CMK (cell line): Measurements from ENCODE around the gene CPEB4.

ENCODE experiments used
- DNase-seq: peaks from one replicate; pipeline ENCODE4 v3.0.0-alpha.2; 2010; ENCODE audit warnings: low read depth

Gene CPEB4

DNA sequence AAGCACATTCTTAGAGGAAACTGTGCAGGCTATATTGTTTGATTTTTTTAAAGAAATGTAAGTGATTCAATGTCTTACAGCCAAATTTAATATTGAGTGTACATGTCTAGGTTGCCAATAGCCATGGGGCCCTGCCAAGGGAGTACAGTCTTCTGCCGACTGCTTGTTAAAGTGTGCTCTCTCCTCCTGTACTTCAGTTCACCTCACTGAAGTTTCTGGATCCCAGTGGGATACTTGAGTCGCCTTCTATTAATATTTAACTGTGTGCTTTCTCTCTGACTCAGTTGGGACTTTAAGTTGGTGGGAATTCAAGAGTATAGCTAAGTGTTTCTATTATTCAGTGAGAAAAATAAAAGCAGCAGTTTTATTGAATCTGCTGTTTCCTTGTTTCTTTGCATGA, 56.4 kb downstream of the CPEB4 start:
- no peak for DNase-seq

DNA sequence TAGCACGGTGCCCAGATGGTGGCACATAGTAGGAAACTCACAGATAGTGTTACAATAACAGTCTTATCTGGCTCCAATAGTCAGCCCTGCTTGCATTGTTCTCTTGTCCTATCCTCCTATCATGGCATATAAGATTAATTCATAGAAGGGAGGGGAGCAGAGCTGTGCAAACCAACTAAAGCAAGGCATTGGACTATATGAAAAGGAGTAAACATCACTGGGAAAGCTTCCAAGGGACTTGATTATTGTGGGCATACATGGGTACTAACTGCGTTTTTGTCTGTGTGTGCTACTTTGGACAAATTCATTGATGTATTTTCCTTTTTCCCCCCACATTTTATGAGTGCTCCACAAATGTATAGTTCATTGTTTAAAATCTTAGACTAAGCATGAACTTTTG, 57.0 kb downstream of the CPEB4 start:
- DNase-seq, result no peak

DNA sequence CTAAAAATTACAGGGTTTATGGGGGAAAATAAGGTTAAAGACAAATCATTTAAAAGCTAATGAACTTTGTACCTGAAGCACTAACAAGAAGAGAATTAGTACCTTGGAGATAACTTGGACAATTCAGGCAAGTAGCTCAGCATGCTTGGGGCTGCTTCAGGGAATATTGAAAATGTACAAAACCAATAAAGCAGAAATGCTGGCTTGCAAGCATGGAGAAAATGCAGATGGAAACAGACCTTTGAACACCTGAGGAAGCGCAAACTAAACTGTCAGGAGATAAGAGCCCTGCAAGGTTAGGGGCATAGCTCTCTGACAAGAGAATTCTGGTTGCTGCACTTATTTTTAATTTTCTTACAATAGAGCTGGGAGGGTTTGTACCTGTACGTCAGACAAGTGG, 58.2 kb downstream of the CPEB4 start:
- DNase-seq, result no peak

DNA sequence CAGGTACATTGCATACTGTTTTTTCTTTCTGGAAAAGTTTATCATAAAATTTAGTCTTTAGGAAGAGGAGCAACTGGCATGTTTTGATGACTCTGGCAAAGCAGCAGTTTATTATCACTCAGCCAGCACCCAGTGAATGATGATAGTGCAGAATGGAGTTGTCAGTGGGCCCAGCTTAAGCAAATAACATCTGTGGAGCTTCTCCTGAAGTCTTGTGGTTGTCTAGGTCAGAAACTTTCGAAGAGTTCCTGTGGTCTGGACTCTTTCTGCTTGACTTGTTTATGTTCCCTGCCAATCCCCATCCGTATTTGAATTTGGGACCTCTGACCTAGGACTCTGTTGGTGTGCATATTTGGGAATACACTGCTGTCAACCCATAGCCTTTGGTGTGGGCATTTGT, 62.7 kb downstream of the CPEB4 start:
- DNase-seq, result no peak

DNA sequence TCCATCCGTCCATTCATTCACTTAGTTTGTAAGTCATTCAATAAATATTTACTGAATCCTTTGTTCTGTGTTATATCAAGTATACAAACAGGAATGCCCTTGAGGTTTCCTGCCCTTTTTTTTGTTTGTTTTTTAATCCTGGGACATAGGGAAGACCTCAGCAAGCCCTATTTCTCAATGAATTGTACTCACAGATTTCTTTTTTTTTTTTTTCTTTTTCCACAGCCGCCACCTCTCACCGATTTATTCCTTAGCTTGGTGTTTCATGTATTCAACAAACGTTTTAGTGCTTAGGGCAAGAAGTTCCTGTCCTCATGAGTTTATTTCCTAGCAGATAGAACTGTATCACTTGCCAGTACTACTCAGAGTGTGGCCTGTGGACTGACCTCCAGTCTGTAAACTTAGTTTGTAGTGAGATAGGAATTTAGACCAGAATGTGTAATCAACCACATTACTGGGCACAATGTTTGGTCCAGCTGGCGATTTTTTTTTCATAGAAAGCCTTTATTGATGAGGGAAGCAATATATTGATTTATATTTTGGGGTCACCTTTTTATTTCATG, 65.5 kb downstream of the CPEB4 start:
- DNase-seq, result no peak

DNA sequence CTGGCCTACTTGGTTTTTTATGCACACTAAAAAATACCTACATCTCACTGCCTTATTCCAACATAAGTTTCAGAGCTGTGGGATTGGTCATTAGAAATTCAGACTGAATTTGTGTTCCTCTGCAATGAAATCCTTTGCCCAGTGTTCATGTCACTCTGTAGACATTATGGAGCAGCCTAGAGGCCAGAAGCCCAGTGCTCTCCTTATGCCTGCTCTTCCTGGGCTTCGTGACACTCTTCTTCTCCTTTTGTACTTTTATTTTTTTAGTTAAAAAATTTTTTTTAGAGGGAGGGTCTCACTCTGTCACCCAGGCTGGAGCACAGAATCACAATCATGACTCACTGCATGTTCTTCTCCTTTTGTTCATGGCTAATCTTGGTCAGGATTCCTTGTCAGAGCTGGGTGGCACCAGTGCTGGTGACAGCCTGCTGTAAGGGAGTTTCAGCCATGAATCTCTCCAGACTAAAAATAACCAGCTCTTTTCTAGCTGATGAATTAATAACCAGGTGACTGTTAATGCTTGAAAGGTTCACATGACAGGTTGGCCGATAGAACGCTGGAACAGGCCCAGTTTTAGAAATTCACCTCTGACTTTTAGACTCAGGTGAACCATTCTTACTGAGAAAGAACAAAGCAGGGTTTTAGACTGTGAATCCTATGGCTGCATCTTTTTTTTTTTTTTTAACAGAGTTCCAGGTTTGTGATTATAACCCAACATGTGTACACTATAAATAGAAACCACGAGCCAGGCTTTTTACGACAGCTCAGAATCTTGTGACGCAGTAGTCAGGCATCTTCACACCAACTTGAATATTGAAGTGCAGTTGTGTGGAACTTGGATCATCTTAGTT, 66.7 kb downstream of the CPEB4 start:
- DNase-seq, result no peak

DNA sequence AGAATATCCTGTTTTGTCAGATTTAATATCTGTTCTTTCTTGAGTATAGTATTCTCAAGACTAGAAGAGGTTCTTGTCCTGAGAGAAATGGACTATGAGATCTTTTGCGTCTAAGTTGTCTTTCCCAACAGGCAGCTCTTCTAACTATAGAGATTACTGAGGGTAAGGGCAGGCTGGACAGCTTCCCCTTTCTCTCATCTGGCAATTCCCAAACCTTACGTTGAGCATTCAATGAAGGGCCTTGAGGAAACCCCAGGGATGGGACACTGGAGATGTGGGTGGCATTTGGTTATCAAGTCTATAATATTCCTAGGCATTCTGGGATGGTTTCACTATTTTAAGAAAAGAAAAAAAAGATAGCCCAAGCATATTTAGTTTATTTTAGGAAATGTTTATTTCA, 72.8 kb downstream of the CPEB4 start:
- no peak for DNase-seq

DNA sequence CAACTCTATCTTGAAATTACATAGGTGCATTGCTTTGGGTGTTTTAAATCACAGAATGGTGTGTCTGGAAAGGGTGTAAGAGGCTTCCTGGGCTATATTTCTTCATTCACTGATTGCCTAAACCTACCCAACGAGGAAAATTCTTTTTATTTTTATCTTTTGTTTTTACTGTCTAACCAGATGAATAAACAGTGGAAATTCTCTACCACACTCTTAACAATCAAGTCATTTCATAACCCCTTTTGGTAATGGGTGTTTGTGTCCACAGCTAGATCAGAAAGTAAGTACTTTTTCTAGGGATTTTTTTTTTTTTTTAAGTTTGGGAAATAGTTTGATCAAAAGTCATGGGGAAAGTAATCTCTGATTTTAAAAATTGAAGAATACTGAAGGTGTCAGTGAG, 73.3 kb downstream of the CPEB4 start:
- no peak for DNase-seq

DNA sequence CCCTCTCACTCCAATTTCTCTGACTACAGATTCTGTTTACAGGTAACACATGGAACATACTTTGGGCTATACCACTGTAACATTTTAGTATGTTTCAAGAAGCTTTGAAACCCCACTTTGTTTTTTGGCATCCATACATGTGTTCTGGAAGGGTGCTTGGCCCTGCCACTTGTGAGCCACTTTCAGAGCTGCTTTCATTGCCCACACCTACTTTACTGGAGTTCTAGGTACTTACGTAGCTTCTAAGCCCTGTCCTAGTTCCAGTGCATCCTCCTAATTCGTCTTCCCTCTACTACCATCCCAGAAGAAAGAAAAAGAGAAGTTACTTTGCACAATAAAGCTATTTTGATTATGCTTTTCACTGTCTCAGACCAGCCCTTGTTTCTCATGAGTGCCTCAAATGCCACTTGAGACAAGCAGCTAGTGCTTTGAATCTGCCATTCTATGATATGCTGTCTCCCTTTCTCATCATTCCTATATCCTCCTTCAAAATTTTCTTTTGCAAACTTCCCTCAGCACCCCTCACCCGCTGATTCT, 74.4 kb downstream of the CPEB4 start:
- no peak for DNase-seq

DNA sequence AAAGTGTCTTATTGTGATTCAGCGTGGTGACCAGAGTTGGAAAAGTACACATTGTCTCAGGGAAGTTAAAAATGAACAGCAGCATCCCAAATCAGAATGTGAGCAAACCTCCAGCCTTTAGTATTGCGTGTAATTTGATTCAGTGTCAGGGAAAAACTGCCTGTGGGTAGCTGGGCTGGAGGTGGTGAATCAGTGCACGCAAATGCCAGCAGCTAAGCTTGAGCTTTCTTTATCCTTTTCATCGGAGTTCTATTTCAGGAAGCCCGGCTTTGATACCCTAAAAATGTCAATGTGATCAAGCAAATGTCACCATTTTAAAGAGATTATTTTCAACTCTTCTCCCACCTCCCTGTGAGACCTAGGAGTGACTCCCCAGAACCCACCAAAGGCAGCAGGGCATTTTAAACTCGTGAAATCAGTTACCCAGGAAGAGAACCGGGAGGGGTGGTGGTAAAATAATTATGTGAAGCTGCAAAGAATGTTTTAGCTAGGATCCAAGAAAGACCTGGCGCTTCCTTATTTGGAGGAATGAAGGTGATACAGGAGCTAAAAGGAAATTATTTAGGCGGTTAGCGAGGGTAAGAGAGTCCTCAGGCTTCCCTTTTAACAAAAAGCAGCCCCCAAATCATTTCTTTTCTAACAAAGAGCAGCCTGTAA, 75.2 kb downstream of the CPEB4 start:
- DNase-seq, result no peak

DNA sequence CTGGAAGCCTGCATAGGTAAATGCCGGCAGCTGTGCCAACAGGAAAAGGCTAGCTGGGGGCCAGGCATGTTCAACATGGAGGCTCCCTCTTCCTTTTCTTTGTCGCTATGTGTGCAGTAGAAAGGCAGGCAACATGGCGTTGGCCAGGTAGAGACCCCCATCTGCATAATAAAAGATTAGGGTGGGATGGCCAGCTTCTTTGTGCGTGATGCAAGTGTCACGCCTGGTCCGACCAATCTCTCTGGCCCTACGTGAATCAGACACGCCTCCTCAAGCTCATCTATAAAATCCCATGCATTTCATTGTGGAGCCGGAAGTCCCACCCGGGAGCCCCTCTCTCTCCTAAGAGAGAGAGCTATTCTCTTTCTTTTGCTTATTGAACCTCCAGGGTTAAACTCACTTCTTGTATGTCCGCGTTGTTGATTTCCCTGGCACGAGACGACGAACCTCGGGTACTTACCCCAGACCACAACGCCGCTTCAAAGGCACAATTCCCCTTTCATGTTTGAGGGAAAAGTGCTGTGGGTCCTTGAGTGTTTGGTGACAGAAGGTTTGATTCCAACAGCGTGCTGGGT, 75.8 kb downstream of the CPEB4 start:
- DNase-seq, result no peak

DNA sequence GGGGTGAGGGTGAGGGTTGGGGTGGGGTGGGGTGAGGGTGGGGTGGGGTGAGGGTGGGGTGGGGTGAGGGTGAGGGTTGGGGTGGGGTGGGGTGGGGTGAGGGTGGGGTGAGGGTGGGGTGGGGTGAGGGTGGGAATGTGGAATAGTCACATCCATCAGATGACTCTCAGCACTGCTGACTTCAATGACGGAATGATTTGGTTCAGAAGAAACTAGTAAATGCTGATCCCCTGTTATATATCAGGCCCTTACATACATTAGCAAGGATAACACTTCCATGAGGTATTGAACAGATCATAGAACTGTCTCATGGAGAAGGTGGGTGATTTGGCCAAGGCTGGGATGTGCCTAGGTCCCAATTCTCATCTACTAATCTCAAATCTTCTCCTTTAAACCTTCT, 76.4 kb downstream of the CPEB4 start:
- DNase-seq, result no peak

DNA sequence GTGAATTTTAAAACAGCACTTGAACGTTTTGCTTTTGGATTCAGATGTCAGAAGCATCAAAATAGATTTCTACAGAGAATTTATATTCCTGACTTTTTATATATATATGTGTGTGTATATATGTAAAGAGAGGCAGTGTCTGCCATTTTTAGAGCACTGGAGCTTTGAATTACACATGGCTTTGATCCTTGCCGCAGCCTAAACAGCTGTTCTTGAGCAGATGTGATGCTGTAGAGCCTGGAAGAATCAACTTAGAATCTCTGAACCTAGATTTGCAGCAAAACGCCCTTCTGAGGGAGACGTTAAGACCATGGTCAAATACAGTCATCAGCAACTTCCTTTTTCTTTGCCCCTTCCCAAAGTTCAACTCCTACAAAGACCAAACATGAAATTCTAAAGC, 79.1 kb downstream of the CPEB4 start:
- DNase-seq, result no peak

DNA sequence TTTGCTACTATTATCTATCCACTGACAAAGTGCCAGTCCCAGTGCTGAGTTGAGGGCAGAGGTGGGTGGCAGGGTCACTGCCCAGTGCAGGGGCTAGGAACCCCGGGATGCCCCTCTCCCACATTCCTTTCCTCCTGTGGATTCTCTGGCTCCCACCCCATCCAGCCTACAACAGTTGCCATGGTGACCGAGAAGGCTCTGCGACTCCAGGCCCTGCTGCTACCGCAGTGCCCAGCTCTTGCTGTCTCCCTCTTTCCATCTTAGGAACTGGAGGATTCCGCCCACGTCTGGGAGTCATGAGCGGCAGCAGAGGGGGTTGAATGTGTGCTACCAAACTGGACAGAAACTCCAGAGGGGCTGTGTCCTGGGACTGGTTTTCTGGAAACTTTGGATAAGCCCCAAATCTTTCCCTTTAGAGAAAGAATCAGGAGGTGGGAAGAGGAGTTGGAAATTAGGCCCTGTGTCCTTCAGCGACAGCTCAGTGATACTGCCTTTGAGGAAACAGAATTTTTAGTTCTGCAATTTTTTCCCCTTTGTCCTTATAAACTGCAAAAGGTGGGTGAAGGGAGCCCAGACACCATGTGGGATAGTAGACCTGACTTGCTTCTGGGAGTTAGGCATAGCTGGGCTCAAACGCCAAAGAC, 80.1 kb downstream of the CPEB4 start:
- DNase-seq, result no peak

DNA sequence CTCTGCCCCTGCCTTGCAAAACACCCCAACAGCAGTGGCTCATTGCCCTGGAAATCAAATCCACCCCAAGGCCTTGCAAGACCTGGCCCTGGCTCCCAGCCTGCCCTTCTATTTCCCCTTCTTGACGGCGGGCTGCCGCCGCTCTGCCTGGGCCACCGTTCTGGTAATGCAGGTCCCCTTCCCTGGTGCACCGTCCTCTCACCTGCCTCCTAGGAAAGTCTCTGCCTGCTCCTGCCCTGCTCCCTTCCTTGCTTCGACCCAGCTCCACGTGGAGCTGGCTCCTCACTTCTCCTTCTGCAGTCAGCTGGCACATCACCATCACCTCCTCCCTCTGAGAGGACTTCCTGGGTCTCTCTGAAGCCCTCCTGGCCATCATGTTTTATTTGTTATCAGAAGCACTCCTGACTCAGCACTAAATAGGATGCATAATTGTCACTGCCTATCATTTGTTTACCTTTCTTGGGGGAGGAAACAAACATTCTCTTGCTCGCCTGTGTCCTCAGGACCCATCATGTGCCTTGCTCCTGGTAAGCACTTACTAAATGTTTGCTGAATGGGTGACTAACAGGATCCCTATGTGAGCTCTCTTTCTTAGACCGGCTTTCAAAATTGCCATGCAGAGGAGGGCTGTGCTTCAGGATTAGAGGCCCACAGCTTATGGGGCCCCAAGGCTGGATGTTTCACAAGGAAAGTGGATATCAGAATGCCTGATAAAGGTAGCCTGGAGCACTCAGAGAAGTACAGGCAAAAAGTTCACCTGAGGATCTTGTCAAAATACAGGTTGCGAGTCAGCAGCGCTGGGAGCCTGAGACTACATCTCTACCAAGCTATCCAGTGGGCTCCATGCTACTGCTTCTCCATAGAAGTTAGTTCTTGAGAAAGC, 81.3 kb downstream of the CPEB4 start:
- no peak for DNase-seq

DNA sequence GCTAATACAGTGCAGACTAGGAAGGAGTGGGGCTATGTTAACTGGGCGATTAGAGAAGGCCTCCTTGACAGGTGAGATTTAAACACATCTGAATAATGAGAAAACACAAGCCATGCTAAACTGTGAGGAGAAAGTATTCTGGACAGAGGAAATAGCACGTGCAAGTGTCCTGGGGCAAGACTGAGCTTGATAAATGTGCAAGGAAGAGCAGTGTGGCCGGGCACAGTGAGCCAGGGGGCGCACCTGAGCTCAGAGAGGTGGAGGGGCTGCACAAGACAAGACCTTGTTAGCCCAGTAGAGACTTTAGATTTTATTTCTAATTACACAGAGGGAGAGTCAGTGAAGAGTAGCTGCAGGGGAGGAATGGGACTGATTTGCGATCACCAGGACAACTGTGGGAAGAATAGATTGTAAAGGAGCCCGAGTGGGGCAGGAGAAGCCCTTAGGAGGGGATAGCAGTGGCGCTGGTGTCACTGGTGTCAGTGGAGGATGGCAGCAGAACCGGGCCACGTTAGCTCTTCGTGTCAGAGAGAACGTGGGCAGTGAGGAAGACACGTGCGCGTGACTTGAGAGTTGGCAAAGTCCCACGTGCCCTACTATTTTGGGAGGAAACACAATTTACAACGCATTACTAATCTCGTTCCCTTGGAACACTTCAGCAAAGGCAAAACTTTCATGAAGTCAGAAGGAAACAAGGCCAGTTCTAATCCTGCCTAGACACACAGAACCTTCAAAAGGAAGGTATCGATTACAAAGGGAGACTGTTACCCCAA, 82.9 kb downstream of the CPEB4 start:
- DNase-seq, result no peak

DNA sequence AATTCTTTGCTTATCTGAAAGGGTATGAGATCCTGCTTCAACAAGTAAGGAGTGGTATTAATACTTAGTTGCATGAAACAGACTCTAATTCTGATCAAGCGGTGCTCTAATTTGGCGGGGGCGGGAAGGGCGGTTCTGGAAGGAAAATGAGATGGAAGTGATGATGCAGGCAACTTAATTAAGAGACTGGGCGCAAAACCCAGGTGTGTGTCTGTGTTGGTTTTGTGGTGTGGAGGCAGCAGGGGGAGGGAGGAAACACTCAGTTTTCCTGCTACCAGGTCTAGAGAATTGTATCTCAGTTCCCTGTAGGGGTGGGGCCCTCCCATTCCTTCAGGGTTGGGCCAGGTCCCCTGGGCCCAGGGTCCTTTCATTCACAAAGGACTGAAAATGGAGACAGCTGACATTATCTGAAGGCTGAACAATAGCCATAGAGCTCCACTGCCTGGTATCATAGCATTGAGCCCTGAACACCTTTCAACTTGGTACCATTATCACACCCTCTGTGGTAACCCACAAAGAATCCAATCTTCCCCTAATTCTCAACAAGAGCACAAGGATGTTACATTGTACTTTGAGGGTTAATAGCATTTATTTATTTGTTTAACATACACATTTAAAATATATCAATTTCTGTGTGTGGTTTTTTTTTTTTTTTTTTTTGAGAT, 83.7 kb downstream of the CPEB4 start:
- no peak for DNase-seq

DNA sequence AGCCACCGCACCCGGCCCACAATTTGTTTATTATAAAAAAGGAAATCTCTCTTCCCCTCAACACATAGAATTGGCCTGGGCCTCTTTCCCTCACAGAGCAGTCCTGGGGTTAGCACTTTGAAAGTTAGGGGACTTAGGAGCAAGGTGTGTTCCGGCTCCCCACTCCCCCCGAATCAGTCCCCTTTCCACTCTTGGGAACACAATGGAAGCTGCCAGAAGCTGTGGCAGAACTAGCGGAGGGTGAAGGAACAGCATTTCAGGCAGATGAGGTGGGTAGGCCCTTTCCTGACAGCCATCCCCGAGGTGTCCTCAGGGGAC, 84.4 kb downstream of the CPEB4 start:
- no peak for DNase-seq

DNA sequence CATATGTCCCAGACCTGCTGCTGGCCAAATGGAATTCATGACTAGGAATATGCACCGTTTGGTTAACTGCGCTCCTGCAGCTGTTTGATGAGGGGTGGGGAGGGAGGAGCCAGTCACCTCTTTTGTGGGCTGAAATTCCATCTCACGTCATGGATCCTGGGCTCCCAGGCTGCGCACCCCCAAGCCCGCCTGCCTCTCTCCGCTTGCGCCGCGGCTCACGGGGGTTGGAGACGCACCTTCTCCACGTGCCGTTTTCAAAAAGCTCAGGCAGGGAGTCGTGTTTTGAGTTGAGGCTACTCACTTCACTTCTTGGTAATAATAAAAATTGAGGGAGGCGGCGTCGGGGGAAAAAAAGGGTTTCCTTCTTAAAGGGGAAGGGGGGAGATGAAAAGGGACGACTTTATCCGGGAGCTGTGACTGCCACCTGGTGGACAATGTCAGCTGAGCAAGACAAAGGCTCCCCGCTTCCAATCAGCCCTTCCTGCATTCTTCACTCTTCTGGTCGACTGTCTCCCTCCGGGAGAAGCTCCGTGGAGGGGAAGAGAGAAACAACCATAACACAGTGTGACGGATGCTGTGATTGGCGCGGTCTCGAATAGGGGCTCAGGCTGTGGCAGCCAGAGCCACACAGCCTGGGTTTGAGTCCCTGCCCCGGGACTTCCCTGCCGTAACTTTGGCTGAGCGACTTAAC, 84.9 kb downstream of the CPEB4 start:
- DNase-seq, result peak; percentile 41

DNA sequence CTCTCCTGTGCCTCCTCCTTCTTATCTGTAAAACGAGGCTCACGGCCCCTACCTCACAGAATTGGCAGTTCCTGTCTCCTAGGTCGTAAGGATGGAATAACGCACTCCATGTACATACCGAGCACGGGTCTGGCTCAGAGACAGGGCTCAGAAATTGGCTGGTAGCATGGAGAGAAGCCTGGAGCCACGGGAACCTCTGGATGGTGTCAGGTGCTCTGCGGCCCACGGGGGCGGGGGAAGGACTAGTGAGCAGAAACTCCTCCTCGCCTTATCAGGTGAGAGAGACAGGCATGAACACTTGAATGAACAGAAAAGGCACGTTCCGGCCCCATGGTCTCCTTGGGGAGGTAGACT, 85.4 kb downstream of the CPEB4 start:
- DNase-seq, result no peak
